GM21786 (cell line): Measurements from ENCODE around the gene CHI3L2.

ENCODE experiments used
- ATAC-seq: cut with Tn5 transposase; IDR thresholded peaks from one replicate; pipeline ENCODE4 v1.9.1; 2021; ENCODE audit not compliant: unreplicated experiment

Gene CHI3L2, protein sequence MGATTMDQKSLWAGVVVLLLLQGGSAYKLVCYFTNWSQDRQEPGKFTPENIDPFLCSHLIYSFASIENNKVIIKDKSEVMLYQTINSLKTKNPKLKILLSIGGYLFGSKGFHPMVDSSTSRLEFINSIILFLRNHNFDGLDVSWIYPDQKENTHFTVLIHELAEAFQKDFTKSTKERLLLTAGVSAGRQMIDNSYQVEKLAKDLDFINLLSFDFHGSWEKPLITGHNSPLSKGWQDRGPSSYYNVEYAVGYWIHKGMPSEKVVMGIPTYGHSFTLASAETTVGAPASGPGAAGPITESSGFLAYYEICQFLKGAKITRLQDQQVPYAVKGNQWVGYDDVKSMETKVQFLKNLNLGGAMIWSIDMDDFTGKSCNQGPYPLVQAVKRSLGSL

DNA sequence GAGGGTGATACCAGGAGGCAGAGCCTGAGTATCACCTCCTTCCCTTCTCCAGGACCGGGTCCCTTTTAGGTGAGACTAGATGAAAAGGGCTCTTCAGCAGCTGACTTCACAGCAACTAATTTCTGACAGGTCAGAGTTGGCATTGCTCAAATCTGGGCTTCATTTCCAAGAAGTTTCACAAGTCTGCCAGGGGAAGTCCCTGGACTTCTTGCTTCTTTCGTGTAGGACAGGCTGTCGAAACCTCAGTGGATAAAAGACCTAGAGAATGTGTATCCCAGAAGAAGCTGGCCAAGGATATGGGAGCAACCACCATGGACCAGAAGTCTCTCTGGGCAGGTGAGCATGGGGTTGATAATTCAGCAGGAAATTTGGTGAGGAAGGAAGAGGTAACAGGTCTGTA is at the start of gene CHI3L2:
TSS of gene CHI3L2 (plus strand) at position 280 of the 400 bp plus-strand sequence. CDS start at position 297, 17 bp downstream.
- ATAC-seq: no peak

DNA sequence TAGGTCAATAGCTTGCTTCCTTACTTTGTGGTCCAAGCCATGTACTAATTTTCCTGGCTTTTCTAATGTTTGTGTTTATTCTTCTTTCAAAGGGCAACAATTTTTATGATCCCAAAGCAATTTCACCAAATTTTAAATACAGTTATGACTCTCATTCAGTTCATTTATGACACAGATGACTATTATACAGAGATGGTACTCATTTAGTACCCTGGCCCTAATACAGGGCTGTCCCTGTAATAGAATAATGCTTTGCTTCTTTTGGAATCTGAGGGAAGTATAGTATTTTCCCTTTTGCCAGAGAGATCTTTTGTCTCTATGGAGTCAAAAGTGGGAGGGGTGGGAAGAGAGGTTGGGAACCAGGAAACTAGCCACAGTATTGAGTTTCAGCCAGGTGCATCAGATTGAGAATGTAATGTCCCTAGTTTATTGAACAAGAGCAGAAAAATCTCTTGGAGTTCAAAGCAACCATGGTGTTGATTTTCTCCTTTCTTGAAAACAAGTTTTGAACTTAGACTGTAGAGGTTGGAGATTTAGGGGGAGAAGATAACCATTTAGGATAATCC is 47.5 kb upstream of the CHI3L2 start:
- no peak for ATAC-seq

DNA sequence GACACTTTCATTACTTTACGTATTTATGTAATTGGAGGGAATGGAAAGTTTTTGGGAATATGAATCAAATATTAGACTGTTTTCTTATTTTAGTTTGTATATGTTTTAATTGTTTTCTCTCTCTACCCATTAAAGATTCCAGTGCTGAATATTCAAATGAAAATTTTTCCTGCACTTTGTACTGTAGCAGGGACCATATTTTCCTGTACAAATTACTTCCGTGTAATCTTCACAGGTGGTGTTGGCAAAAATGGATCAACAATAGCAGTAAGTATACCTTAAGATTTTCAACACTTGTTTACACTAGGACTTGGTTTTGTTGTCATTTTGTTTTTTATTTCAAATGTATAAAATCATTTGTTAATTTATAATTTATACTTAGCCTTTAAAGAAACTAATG is 45.5 kb upstream of the CHI3L2 start:
- ATAC-seq: no peak

DNA sequence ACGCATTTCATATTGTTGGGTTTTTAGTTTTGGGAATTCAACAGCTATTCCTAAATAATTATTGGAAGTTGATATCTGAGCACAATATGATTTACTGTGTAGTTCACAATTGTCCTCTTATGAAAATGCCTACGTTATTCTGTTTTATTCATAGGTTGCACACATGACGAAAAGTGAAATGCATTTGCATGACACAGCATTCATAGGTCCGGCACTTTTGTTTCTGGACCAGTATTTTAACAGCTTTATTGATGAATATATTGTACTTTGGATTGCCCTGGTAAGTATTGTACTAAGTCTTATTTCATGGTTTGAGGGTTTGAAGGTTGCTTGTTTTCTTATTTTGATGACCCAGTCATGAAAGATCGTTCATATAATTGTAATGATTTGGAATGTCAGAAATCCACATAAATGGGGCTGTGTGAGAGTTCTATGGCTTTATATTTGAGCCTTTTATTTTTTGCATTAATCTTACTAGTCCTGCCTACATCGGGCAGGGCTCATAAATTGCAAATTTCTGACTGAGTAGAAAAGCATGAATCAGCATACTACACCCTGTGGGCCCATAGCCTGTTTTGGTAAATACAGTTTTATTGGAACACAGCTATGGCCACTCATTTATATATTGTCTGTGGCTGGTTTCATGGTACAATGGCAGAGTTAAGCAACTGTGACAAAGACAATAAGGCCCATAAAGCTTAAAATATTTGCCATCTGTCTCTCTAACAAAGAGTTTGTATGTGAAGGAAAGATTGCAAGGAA is 44.0 kb upstream of the CHI3L2 start:
- no peak for ATAC-seq

DNA sequence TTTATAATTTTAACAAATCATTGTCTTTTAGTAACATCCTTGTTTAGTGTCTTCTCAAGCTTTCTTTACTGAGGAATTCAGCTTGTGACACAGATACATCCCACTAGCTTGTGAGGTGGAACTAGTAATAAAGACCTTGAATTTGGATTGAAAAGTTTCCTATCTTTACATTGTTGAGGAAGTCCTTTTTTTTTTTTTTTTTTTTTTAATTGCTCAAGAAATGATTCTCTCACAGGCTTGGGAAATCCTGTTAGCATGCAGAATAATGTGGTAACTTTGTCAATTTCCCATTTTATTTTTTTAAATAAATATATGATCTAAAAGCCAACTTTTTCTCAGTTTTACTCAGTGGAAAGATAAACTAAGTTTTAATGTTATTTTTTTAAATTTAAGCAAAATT is 42.9 kb upstream of the CHI3L2 start:
- ATAC-seq: no peak

DNA sequence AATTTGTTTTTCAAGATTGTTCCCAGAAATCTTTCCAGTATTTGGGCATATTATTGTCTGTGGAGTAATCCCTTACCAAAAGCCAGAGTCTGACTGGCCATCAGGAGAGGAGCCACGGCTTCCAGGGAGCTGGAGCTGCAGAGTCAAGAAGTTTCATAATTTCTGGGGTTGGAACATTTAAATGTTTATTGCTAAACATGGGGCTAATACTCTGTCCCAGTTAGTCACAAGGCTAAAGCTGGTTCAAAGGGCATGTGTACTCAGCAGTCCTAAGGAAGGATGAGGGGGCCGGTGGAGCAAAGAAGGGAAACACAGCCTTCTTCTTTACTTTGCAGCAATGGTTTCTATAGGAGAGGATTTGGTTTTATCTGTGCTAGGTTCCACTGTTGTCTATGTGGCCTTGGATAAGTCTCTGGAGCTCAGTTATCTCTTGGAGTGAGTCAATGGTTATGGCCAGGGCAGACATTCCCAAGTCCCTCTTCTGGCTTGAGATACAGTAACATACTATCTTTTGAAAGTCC is 36.5 kb upstream of the CHI3L2 start:
- no peak for ATAC-seq

DNA sequence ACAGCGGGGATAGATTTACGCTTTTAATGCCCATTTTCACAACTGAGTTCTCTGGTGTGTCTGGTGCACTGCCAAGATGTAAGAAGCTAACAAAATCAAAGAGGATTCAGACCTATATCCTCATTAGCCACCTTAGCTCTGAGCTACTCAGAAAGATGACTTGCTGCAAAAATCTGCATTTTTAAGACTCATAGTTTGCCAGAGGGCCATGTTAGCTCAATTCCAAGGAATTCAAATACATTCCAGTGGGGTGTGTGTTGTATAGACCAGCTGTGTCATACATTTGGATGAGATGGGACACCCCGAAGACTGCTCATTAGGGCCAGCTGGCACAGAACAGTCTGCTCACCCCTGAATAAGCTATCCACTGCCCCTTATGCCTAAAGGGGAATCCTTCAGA is 36.0 kb upstream of the CHI3L2 start:
- no peak for ATAC-seq

DNA sequence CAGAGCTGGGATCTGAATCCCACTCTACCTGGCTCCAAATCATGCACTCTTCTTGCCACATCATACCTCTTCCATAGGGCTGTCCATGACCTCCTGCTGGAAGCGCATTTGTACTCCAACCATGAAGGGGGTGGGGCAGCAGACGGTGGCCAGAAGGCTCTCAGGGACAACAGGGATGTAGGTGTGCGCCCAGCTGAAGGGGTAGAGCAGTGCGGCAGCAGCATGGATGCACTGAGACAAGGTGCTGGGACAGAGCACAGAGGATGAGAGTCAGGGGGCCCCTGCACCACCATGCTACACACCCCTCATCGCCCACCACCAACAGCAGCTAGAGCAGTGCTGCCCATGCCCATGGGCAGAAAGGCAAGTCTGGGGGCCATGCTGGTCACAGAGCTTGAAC is 35.4 kb upstream of the CHI3L2 start:
- ATAC-seq: no peak

DNA sequence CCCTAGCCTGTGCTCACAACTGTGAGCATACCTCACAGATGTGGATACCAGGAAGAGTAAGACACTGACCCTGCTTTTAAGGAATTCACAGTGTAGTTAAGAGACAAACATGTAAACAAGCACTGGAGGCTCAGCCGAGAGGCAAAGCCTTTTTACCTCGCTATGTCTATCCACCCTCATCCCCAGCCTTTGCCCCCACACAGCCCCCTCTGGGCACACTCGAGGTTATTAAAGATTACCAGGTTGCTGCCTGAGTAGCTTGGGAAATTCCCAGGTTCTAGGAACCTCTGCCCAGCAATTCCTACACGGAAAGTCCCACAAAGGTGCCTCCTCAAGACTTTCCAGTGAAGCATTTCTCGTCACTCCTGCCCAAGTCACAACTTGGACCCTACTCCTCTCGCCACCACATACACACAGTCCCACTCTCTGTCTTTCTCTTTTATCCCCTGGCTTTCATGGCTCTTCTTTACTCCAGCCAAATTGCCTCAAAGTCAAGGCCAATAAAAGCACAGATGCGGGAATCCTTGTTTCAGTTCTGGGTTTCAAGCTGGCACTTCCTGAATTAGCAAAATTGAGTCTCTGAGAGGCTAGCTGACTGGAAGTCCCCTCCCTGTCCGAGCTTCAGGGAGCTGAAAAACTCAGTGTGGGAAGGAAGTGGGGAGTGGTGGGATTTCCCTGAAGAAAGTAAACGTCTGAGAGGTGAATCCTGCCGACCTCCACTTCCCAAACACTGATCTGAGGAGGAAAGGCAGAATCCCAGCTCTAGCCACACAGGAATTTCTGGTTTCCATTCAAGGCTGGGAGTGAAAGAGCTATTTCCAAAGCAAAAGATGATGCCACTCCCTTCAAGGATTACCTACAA is 34.6 kb upstream of the CHI3L2 start:
- peak; percentile 36 for ATAC-seq

DNA sequence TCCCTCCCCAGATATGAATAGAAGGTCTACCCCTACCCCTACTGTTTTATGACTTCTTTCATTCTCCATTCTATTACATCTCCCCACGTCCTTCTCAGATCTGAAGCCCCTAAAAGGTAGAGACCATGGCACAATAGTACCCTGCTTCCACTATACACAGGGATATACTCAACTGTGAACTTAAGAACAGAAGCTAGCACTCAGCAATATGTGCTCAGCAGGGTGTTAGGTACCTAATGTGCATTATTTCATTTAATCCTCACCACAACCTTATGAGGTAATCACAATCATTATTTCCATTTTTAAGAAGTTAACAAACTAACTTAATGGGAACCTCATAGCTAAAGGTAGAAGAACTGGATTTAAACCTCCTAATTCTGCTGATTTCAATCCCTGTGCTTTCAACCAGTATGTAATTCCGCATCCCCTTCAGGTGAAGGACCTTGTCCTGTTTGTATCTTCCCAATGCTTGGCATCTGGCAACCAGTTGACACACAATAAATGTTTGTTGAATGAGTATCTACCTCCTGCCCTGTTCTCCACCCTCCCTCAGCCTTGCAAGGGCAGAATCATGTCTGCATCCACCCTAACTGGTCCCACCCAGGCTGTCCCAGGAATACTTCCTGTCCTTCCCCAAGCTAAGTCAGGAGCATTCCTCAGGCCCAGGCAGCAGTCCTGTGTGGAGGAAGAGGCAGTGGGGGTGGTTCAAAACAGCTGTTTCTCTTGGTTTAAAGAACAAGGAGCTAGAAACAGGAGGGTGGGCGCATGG is 33.6 kb upstream of the CHI3L2 start:
- ATAC-seq: no peak

DNA sequence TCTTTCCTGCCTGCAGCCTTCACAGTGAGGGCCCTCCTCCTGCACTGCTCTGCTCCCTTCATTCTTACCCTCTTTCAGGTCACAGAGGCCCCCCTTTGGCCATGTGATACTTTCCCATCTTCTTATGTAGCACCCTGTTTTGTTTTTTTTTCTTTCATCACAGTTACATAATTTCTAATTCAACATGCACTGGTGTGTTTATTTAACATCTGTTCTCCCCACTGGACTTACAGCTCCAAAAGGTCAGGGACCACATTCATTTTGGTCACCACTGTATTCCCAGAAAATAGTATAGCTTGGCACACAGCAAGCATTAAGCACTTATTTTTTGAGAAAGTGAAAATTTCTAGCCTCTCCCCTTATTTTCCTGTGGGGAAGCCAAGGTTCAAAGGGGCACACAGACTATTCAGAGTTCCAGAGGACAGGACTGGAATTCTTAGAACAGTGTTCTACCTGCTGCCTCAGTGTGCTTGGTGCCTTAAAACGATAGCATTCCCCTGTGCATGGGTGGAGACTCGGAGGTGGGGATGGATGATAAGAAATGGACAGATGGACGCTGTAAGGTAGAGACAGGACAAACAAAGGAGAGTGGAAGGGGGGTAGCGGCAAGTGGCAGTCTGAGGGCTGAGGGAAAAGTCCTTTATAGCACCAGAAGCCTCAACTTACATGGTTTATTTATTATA is 32.4 kb upstream of the CHI3L2 start:
- ATAC-seq: no peak

DNA sequence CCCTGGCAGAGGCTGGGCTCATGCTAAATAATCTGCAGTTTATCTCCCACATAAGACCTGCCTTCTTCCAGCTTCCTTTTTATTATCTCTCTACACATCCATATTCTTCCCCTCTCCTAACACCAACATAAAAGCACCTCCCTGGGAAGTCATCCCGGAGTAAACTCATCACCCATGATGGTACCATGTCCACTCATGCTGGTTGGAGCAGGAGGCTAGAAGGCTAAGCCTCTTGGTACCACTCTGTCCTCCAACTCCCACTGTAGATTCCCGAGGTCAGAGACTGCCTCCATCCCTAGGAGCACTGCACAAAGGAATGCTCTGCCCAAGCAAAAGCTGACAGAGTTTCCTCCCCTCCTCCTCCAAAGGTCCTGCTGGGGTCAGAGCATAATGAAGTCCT is 31.3 kb upstream of the CHI3L2 start:
- no peak for ATAC-seq

DNA sequence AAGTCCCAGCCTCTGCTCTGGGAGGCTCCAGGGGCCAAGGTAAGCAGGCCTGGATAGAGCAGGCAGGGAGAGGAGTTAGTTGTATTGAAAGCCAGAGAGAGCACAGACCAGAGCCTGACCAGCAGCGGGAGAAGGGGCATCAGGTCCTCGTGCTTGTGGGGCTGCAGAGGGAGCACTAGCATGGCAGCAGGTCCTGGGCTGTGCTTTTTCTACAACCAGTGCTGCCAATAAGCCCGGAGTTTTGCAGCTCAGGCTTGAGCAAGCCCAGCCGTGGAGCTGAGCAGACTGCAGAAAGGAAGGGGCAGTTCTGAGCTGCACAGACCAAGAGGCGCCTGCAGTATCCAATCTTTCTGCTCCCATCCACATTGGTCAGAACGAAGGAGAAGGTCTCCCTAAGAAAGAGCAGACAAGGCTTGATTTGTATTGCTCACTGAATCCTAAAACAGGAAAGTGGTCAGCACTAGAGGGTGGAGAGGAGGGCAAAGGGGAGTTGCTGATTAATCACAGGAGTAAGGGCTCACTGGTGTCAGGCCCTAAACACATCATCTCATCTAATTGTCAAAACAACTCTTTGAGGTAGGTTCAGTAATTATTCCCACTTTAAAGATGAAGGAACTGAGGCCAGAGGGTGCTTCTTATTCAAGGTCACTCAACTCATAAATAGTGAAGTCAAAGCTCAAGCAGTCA is 29.8 kb upstream of the CHI3L2 start:
- ATAC-seq: no peak

DNA sequence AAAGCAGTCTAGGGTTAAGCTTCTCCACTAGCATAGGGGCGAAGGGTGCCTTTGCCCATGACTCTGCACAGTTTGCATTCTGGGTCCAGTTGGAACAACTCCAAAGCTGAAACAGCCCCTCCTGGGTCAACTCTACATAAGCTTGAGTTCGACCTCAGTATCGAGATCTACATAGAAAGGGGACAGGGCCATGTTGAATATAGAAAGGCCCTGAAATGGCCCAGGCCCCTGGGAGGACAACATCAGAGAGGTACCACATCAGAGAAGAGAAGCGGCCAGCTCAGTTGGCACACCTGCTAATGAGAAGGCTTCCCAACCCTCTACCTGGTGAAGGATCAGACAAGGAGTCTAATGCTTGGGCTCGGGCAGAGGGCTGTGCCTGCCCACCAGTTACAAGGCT is 28.7 kb upstream of the CHI3L2 start:
- ATAC-seq: no peak

DNA sequence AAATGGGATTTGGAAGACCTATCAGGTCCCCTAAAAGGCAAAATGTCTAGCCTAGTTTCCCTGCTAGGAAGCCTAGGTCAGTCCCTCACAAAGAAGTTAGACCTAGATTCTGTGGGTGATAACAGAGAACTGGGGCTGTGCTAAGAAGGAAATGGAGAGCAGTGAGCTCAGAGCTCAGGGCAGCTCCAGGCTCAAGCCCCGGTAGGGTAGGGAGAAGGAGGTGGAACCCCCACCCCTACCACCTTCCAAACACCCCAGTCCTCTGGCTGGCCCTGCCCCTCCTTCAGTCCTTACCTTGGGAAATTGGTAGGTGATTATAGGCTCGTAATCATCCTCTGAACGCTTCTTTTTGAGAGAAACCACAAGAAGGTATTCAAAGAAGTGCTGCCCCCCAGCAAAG is 28.2 kb upstream of the CHI3L2 start:
- no peak for ATAC-seq

DNA sequence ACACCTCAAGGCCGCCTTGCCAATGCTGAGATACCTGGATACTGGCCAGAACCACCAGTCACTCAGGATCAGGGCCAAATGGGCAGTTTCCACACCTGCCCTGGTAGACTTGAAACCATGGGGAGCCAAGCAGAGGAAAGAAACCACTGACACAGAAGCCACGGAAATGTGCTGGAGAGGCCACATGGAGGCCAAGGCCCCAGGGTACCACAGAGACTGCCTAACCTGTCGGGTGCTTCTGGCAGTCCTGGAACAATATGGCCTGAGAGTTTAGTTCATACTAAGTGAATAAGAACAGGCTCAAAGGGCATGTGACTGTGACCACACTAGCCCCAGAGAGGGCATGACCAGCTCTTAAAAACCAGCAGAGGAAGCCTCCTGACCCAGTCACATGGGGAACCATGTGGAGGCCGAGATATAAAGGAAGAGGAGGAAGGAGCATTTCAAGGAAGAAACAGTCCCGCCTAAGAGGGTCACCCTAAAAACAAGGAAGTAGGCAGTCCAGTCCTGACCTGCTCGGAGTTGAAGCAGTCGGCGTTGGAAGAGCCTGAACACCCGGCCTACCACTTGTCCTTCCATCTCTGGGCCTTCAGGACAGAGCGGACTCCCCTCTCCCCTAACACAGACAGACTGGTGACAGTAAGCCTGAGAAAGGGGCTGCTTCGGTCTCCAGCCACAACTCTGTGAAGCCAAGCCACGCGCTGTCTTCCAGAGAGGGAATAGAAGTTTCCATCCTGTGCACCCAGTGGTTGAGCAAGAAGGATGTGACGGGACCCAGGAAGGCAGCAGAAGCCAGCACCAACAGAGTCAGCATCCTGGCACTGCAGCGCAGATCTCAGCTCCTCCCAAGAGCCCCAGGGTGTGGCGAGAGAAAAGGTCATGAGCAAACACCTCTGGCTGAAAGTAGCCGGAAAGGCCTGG is 27.4 kb upstream of the CHI3L2 start, which contains the start of gene DENND2D:
TSS of gene DENND2D (minus strand) at position 766 of the 921 bp plus-strand sequence. CDS start at position 579, 187 bp downstream.
- no peak for ATAC-seq

DNA sequence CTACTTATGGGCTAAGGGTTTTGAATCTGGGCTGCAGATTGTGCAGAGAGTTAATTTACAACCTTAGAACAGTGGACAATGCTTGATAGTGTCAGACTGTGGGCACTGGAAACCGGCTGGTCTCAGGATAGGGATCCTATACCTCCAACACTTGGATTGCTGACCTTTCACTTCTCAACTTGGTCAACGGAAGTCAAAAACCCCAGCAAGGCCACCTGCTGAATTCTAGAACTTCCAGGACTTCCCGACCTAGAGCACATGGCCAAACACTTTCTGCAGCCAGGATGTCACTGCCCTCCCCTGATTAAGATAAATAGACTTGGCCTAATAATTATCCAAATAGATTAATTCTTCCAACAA is 26.7 kb upstream of the CHI3L2 start:
- ATAC-seq: no peak
